SK-N-SH treated with all-trans-retinoic acid at 6 μM for 48 hours (cell line): Measurements from ENCODE around the gene KRT15.

Experiments used
- ARNTL ChIP-seq: fragments of 450-650 bp; formaldehyde crosslinking; IDR thresholded peaks from 2 replicates; pipeline ENCODE4 v1.5.0; 2020; ENCODE audit warnings: low read depth, mild to moderate bottlenecking, moderate library complexity, borderline replicate concordance
- CSRNP3 ChIP-seq: fragments of 250-450 bp; sonication (Bioruptor Pico); IDR thresholded peaks from 2 replicates; pipeline ENCODE4 v1.5.1; 2021; ENCODE audit warnings: mild to moderate bottlenecking, moderate library complexity
- ESRRG ChIP-seq: fragments of 250-450 bp; sonication (Bioruptor Pico); IDR thresholded peaks from 2 replicates; pipeline ENCODE4 v1.6.1; 2021; ENCODE audit warnings: mild to moderate bottlenecking
- PATZ1 ChIP-seq: fragments of 250-450 bp; sonication (Bioruptor Pico); IDR thresholded peaks from 2 replicates; pipeline ENCODE4 v1.8.0; 2020; ENCODE audit warnings: mild to moderate bottlenecking, moderate library complexity, borderline replicate concordance
- SNAI2 ChIP-seq: fragments of 250-450 bp; sonication (Bioruptor Pico); IDR thresholded peaks from 2 replicates; pipeline ENCODE4 v1.5.0; 2020; ENCODE audit warnings: mild to moderate bottlenecking, moderate library complexity
- ZNF8 ChIP-seq: fragments of 450-650 bp; formaldehyde crosslinking; IDR thresholded peaks from 2 replicates; pipeline ENCODE4 v1.5.0; 2020; ENCODE audit warnings: mild to moderate bottlenecking, moderate library complexity

- TF ChIP-seq ZNF8 (no peak), ARNTL (CRISPR knock-in tag) (no peak), PATZ1 (no peak), SNAI2 (CRISPR knock-in tag) (no peak), ESRRG (CRISPR knock-in tag) (no peak), CSRNP3 (CRISPR knock-in tag) (no peak)
These were observed 1.8 kb downstream of the KRT15 start for GRCh38 chr17:41516830-41517283.
